ENCODE data around the gene MAG.

Gene MAG

GRCh38 chr19:35265126-35265899, 26.6 kb upstream of the MAG start:
- DNase-seq (ENCODE audit: low spot score) = no peak

GRCh38 chr19:35265900-35266519, 26.0 kb upstream of the MAG start:
- no peak for DNase-seq (ENCODE audit: low spot score)

GRCh38 chr19:35266520-35267352, 25.2 kb upstream of the MAG start:
- peak; percentile 52 for DNase-seq (ENCODE audit: low spot score)

DNA sequence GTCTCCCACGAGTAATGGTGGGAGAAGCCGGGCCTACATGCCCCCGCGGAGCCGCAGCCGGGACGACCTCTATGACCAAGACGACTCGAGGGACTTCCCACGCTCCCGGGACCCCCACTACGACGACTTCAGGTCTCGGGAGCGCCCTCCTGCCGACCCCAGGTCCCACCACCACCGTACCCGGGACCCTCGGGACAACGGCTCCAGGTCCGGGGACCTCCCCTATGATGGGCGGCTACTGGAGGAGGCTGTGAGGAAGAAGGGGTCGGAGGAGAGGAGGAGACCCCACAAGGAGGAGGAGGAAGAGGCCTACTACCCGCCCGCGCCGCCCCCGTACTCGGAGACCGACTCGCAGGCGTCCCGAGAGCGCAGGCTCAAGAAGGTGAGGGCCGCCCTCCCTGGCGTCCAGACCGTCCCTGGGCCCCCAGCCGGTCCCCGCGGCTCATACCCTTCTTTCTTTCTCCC, 24.6 kb upstream of the MAG start:
- DNase-seq (ENCODE audit: low spot score) = no peak

DNA sequence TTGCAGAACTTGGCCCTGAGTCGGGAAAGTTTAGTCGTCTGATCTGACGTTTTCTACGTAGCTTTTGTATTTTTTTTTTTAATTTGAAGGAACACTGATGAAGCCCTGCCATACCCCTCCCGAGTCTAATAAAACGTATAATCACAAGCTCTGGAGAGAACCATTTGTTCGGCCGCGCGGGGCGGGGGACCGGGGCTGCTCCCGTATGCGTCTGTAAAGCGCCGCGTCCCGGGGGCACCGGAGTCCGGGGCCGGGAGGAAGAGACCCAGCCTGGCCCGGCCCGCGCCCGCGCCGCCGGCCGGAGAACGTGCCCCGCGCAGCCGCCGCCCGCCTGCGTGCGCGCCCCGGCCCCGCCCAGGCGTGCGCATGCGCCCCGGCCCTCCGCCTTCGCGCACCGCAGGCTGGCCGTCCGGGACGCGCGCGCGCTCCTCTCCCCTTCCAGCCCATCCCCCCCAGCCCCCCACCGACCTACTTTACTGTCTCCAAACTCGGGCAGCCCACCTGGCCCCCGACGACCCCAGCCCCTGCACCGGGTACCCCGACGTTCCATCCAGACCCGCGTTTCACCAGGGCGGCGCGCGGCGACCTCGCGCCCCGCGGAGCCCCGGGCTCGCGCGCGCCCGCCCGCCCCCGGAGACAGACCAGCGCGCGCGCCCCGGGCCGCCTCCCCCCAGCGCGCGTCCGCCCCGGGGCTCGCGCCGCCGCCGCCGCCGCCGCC, 24.0 kb upstream of the MAG start:
- peak; percentile 99 for DNase-seq (ENCODE audit: low spot score)

DNA sequence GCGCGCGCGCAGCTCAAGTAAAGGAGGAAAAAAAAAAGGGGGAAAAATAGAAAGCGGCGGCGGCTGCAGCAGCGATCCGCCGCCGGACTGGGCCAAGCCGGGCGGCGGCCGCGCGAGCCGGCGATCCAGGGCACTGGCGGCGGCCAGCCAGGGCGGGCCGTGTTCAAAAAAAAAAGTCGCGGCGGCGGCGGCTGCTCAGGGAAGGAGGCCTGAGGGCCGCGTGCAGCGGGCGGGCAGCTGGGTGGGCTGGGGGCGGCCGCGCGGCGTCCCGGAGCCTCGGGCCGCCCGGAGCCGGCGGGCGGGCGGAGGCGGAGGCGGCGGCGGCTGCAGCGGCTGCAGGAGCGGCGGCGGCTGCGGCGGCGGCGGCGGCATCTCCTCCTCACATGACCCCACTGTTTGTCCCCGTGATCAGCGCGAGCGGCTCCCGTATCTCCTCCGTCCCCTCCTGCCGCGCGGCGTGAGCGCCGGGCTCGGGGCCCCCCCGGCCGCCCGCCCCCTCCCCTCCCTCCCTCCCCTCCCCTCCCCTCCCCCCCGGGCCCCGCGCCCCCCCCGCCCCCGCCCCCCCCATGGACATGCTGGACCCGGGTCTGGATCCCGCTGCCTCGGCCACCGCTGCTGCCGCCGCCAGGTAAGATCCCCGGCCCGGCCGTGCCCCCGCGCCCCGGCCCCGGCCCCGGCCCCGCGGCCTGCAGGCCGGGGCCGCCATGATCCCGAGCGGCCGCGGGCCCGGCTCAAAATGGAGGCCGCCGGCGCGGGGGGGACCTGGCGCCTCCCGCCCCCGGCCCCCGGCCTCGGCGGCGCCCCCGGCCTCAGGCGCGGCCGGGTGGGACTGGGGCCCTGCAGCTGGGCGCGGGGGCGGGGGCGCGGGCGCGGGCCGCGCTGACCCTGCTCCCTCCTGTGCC, 23.2 kb upstream of the MAG start, which contains the start of gene USF2:
Gene USF2, plus strand, starts transcription at position 427 of the 902 bp plus-strand sequence. Its CDS starts 140 bp downstream, at position 567.
- peak; percentile 85 for DNase-seq (ENCODE audit: low spot score)

- peak; percentile 81 for DNase-seq (ENCODE audit: low spot score)
Measured at GRCh38 chr19:35269438-35270117, 22.4 kb upstream of the MAG start.

GRCh38 chr19:35270381-35270811, 21.6 kb upstream of the MAG start:
- DNase-seq (ENCODE audit: low spot score) = no peak

- no peak for DNase-seq (ENCODE audit: low spot score)
Measured at GRCh38 chr19:35271546-35271945, 20.4 kb upstream of the MAG start.

DNA sequence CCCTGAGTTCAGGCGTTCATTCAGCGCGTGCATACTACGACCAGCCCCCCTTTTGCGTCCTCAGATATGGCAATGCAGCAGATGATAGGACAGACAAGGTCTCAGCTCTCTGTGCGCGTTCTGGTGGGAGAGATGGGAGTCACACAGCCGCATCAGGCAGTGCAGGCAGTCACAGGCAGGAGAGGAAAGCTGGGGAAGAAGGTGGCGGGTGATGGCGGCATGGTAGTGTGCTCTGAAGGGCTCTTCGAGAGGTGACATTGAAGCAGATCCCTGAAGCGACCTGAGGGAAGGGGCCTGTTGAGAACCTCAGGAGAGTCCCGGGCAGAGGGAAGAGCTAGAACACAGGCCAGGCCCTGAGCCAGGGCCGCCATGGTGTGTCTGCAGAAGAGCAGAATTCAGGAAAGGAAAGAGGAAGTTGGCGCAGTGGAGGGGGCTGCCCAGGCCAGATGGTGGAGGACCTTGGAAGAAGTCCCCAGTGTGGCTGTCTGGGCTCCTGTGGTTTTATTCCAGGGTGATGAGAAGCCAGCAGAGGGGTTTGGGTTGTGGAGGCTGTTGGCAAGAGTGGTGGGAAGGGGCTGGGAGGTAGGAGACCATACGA, 19.7 kb upstream of the MAG start:
- DNase-seq (ENCODE audit: low spot score) = no peak

- no peak for DNase-seq (ENCODE audit: low spot score)
Measured at GRCh38 chr19:35272954-35273649, 18.9 kb upstream of the MAG start.

- DNase-seq (ENCODE audit: low spot score) = no peak
Measured at GRCh38 chr19:35273686-35274259, 18.2 kb upstream of the MAG start.

- DNase-seq (ENCODE audit: low spot score) = no peak
Measured at GRCh38 chr19:35274323-35274722, 17.6 kb upstream of the MAG start.

DNA sequence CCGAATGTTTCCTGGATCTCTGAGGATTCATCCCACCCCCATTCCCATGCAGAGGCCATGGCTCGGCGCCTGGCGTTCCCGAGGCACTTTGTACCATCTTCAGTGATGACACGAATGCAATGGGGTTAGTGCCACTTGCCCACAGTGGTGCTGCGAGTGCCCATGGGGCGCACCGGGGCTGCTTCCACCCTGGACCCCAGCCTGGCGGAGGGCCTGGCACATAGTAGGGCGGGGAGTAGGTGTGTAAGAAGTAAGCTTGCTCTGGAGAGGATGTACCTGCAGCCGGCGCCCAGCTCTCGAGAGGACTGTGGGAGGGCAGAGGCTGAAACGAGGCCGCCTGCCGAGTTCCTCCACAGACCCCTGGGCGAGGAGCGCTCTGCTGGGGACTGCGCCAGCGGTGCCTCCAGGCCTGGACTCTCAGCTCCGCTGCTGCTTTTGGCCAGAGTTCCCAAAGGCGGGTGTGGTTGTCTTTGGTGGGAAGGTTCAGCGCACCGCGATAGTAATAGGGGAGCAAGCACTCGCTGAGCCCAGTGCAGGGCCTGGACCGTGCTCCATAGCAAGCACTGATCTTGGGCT, 15.2 kb upstream of the MAG start:
- no peak for DNase-seq (ENCODE audit: low spot score)

GRCh38 chr19:35278578-35279284, 13.2 kb upstream of the MAG start:
- DNase-seq (ENCODE audit: low spot score) = no peak

DNA sequence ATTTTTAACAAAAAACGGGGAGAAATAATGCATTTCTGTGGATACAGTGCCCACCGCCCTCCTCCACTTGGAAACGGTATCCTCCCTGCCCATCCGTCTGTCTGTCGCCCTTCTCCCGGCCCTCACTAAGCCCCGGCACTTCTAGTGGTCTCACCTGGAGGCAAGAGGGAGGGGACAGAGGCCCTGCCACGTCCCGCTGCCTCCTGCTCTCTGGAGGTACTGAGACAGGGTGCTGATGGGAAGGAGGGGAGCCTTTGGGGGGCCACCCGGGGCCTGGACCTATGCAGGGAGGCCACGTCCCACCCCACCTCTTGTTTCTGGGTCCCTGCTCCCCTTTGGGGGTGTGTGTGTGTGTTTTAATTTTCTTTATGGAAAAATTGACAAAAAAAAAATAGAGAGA, 12.6 kb upstream of the MAG start:
- no peak for DNase-seq (ENCODE audit: low spot score)

- no peak for DNase-seq (ENCODE audit: low spot score)
Measured at GRCh38 chr19:35279985-35280821, 11.8 kb upstream of the MAG start.

Data from hepatic stellate cell (primary cell).